Measurements from ENCODE around the gene TAS2R39.

TAS2R39 gene

GRCh38 chr7:143216686-143217085 is 33.5 kb downstream of the TAS2R39 start:
- no peak for DNase-seq

- no peak for DNase-seq
Observed at GRCh38 chr7:143217806-143218205, 34.6 kb downstream of the TAS2R39 start.

DNA sequence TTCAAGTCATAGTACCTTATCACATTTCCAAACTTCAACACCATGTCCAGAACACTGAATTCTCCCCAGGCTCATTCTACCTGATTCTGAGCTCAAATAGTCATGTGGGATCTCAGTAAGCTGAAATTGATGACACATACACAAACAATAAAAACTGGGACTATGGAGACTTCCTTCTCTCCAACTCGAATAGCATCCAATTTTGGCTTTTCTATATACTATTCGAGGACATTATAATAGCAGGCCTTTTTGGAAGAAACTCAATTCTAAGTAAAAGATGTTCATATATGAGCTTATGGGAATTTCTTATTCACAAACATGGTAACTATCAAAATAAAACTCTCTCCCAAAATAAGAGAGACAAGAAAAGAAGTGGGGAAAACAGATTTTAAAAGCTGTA is 38.1 kb downstream of the TAS2R39 start:
- no peak for DNase-seq

DNA sequence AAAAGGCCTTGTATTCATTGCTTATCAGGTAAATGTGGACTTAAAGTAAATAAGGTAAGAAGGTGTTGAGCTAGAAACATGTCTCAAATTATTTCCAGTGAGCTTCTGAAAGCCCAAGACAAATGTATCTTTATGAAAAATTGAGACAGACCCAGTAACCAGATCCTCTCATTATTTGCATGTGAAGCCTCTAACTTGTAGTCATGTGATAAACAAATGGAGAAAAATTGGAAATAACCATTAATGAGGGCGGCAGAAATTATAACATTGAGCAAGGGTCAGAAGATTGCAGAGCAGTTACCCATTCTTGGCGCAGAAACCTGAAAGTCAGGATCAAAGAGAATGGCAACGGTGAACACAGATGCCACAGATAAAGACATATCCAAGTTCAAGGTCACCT is 38.5 kb downstream of the TAS2R39 start, which contains the start of gene TAS2R40:
Gene TAS2R40, plus strand, starts transcription at position 301 of the 400 bp plus-strand sequence. Its CDS starts 42 bp downstream, at position 343.
- no peak for DNase-seq

GRCh38 chr7:143222782-143223181 is 39.6 kb downstream of the TAS2R39 start:
- DNase-seq, result no peak

DNA sequence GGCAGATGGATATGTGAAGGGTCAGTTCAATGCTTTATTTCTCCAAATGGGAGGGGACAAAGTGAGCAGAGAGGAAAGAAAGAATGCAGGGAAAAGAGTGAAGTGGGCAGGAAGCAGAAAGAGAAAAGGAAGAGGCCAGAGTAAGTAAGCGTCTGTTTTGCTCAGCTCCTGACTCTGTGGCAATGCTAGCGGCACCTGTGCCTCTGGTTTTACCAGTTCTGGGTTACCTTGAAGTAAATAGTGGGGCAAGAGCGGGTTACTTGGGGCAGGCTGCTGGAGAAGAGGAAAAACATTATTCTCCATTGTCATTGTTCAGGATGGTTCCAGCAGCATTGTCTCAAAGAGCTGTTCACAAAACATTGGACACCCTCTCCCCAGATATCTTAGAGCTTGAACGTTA is 40.6 kb downstream of the TAS2R39 start:
- DNase-seq, result no peak

DNA sequence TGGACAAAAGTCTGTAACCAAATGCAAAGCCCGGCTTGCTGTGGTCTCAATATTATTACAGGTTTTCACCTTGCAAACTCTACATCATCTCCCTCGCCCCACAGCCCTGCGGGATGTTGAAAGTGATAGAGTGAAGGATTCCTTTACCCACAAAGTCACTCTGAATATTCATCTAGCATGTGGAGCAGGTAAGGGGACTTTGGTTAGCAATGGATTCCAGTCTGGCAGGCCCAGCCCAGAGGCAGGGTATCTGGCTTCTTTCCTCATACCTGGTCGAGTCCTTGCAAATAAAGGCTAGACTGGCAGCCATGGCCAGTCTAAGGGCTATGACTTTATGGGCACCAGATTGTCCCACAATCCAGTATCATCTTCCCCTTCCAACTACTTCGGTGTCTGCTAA is 41.8 kb downstream of the TAS2R39 start:
- no peak for DNase-seq

GRCh38 chr7:143227806-143228205 is 44.6 kb downstream of the TAS2R39 start:
- DNase-seq, result no peak

DNA sequence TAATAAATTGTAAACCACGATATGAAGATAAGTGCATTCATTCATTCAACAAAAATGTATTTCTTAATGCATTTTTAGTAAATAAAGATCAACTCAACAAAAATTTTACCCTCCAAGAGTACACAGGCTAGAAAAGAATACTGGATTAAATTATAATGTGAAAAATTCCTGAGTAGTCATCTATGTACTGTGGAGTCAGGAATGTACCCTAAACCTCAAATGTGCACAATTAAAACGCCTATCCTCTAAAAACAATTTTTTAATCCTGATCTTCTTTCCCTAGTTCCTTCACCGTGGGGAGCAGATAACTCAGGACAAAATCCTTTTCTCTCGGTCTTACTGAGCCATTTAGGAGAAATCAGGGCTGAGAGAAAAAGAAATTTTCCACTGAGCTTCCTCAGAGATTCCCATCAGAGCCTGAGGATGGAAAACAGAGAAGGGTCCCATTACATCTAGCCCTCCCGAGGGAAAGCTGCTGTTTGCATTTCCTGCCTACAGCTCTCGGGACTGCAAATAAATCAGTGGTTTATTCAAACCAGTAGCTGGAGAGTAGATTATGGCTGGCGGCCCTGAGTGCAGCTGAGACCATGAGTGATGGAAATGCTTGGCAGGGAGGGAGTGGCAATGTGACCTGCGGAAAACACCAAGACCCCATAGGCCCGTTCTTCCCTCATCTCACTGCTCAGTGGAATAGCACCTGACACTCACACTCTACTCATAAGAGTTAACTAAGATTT is 46.0 kb downstream of the TAS2R39 start:
- DNase-seq, result no peak

GRCh38 chr7:143230602-143231457 is 47.6 kb downstream of the TAS2R39 start:
- no peak for DNase-seq
